Left renal cortex interstitium (tissue), 4 donors: ENCODE results near the gene ITGA11. TPM values are rescaled to one million over a fixed set of nuclear protein-coding genes. Genes with fewer than 3 reads are reported as not detected.

Source experiments
- DNase-seq, 4 donors: peaks; one replicate each; pipeline ENCODE4 v3.0.0-alpha.2; 2013; ENCODE audit warnings: low read depth in 4 of 4, low spot score in 2 of 4, missing footprints in 1 of 4
- polyA plus RNA-seq, 4 donors: library from polyadenylated mRNA; unstranded; fragments of 120-200 nt; gene quantifications; one replicate each; pipeline ENCODE4 v1.2.1, GENCODE V29; 2013; ENCODE audit not compliant: insufficient read length in 4 of 4

ITGA11 gene, protein sequence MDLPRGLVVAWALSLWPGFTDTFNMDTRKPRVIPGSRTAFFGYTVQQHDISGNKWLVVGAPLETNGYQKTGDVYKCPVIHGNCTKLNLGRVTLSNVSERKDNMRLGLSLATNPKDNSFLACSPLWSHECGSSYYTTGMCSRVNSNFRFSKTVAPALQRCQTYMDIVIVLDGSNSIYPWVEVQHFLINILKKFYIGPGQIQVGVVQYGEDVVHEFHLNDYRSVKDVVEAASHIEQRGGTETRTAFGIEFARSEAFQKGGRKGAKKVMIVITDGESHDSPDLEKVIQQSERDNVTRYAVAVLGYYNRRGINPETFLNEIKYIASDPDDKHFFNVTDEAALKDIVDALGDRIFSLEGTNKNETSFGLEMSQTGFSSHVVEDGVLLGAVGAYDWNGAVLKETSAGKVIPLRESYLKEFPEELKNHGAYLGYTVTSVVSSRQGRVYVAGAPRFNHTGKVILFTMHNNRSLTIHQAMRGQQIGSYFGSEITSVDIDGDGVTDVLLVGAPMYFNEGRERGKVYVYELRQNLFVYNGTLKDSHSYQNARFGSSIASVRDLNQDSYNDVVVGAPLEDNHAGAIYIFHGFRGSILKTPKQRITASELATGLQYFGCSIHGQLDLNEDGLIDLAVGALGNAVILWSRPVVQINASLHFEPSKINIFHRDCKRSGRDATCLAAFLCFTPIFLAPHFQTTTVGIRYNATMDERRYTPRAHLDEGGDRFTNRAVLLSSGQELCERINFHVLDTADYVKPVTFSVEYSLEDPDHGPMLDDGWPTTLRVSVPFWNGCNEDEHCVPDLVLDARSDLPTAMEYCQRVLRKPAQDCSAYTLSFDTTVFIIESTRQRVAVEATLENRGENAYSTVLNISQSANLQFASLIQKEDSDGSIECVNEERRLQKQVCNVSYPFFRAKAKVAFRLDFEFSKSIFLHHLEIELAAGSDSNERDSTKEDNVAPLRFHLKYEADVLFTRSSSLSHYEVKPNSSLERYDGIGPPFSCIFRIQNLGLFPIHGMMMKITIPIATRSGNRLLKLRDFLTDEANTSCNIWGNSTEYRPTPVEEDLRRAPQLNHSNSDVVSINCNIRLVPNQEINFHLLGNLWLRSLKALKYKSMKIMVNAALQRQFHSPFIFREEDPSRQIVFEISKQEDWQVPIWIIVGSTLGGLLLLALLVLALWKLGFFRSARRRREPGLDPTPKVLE
- polyA plus RNA-seq: 1 to 10 TPM; 2.6 to 5.8 (median 4.1) TPM

GRCh38 chr15:68431792-68432401 is at the start of gene ITGA11:
TSS of gene ITGA11 (minus strand) at chr15:68432163. CDS start at chr15:68432066, 97 bp downstream.
- DNase-seq: peak; percentile 21 to 58 (median 42)

GRCh38 chr15:68481321-68481720 is 49.4 kb upstream of the ITGA11 start:
- DNase-seq: no peak

DNA sequence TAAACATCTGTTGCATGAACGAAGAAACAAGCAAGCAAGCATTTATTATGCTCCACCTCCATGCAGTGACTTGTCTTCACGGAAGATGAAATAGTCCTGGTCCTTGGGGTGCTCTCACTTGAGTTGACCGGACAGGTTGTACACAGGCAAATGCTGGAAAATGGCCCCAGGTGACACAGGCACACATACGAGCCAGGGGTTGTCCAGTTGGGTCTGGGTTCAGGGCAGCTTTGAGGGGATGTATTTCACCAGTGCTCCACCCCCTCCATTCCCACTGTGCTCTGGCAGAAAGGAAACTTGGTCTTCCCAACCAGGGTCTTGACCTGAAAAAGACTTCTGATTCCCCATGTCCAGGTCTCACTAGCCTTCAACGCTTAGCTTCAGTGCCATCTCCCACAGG is 48.3 kb upstream of the ITGA11 start:
- DNase-seq: no peak

GRCh38 chr15:68479870-68480269 is 47.9 kb upstream of the ITGA11 start:
- DNase-seq: no peak

GRCh38 chr15:68479406-68479805 is 47.4 kb upstream of the ITGA11 start:
- no peak for DNase-seq

GRCh38 chr15:68478853-68479252 is 46.9 kb upstream of the ITGA11 start:
- no peak for DNase-seq

DNA sequence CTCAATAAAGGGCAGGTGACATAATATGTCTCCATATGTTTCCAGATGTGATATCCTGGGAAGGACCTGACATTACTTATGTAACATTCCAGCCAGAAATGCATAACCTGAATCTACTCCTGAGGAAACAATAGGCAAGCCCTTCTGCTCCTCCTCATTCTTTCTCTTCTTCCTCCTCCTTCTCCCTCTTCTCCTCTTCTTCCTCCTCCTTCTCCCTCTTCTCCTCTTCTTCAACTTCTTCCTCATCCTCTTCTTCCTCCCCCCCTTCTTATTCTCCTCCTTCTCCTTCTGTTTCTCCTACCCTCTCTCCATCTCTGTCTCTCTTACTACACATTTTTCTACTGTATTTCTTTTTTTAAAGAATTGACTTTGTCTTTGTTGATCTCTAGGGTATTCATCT is 43.5 kb upstream of the ITGA11 start:
- no peak for DNase-seq

DNA sequence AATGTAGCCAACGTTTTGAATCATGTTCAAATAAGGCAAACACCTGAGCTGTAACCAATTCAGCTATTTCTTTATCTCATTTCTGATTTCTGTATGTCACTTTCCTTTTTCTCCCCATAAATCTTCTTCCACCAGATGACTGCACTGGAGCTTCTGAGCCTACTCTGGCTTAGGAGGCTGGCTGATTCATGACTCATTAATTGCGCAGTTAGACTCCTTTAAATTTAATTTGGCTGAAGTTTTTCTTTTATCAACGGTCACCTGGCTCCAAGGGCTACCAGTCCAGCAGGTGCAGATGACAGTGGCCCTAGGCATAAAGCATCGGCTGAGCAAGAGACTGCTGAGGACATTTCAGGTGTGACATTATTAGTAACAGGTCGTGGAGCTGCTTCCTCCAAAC is 39.6 kb upstream of the ITGA11 start:
- DNase-seq: no peak

DNA sequence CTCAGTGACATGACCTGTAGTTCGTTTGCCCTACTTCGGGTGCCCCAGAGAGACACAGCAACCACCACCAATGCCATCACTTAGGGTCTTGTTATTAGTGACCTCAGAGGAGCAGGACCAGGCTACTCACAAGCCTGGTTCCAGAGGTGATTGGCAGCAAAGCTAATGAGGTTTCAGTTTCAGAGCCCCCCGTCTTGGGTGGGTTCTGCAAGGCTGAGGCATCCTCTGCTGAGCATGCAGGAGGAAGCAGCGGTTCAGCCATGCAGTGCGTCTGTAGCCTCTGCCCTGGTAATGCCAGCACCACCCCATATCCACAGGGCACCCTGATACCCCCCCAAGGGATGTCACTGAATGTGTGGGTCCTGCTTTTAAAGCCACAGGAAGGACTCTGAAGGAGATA is 39.0 kb upstream of the ITGA11 start:
- DNase-seq: no peak

GRCh38 chr15:68470049-68470742 is 38.2 kb upstream of the ITGA11 start:
- DNase-seq: no peak

- DNase-seq: no peak
Measured at GRCh38 chr15:68469162-68470048, 37.4 kb upstream of the ITGA11 start.

DNA sequence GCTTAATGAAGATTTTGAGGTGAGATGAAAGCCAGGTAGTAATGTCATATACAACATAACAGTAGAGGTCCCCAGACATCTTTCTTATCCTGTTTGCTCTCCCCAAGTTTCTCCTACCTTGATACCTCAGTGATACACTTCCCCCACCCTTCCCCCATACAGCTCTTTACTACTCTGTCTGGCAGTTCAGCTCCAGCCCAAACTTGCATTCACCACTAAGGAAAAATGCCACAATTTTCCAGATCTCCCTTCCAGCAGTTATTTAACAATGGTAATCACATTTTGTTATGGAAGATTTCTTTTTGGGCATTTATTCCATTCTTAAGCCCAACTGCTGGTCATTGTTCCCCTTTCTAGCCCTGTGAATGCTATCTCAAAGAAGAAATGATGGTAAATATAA is 34.9 kb upstream of the ITGA11 start:
- DNase-seq: no peak

DNA sequence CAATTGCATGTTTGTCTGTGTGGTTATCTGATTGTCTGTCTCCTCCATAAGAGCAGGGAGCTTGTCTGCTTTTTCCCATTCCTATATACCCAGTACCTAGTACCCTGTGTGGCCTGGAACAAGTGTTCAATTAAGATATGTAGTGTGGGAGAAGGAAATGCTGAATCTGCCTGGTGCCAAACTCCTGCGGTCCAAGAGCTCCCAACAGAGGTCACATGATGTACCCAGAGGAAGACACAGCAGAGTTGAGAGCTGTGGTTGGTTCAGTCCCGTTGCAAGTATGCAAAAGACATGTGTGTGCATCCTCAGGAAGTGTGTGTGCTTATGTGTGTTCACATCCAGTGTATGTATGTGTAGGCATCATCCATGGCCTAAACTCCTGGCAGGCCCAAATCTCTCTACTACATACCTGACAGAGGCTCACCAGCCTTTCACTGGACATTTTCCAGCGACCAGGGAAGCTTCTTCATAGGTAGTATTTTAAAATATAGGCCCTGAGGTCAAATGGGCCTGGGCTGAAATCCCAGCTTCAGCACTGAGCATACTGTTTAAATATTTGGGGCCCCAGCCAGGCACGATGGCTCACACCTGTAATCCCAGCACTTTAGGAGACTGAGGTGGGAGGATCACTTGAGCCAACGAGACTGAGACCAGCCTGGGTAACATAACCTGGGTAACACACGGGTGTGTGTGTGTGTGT is 34.0 kb upstream of the ITGA11 start:
- DNase-seq: no peak

- no peak for DNase-seq
Measured at GRCh38 chr15:68464448-68465090, 32.6 kb upstream of the ITGA11 start.

DNA sequence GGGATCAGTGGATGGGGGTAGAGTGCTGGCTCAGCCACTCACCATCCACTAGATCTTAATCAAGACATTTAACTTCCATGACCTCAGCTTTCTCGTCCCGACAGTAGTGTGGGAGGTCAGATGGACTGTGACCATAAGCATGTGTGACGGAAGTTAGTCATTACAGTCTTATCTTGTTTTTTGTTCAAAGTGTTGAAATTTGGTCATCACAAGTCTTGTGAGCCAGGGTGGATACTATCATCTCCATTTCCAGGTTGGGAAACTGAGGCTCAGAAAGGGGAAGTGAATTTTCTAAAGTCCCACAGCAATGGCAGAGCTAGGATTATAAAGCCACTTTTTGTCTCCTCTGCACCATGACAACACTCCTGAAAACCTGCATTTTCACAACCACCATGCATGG is 32.0 kb upstream of the ITGA11 start:
- DNase-seq: no peak

DNA sequence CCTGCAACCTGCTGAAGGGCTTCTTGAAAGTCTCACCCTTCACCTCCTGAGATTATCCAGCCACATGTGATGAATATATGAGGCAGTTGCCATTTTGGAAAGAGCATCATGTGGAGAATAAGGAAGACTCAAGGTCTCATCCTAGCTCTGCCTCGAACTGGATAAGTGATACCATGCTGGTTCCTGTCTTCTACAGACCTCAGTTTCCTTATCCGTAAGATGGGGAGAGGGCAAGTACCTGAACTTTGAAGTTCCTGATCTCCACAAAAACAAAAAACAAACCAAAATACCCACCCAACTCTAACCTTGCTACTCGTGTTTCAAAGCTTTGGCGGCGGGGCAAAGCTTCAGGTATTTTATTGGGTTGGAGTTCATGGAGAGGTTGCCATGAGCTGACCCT is 31.5 kb upstream of the ITGA11 start:
- DNase-seq: no peak

GRCh38 chr15:68460166-68460565 is 28.2 kb upstream of the ITGA11 start:
- no peak for DNase-seq

GRCh38 chr15:68450192-68450591 is 18.2 kb upstream of the ITGA11 start:
- DNase-seq: no peak
